GM12878 (cell line): ENCODE measurements around the gene FBLN5. TPM values are rescaled to one million over a fixed set of nuclear protein-coding genes. Genes with fewer than 3 reads are reported as not detected.

ENCODE experiments used
- ATAC-seq: fragments of 200-7000 bp; cut with Tn5 transposase; 3 replicates; pipeline ENCODE4 v1.9.1; 2020; ENCODE audit warnings: mild to moderate bottlenecking, moderate library complexity
- BruUV-seq: library from RNA; stranded (reverse); fragments of 400-500 nt; replicated peaks from 2 replicates; lab custom pipeline; 2021; lab: Mats Ljungman, UMichigan
- CTCF ChIA-PET: fragments of 300-600 bp; sonication (Branson Sonifier 250); formaldehyde crosslinking; extraction: SDS; loops from one replicate; lab custom pipeline; 2021; ENCODE audit warnings: inconsistent platforms; lab: Yijun Ruan, JAX
- POLR2A ChIA-PET: fragments of 350-600 bp; formaldehyde crosslinking; extraction: SDS; loops from one replicate; lab custom pipeline; 2021; ENCODE audit warnings: inconsistent platforms; lab: Charles Lee
- RAD21 ChIA-PET: fragments of 300-600 bp; sonication (Branson Sonifier 250); formaldehyde crosslinking; loops from one replicate; lab custom pipeline; 2023; ENCODE audit warnings: antibody characterized with exemption; ENCODE audit not compliant: unreplicated experiment; lab: Charles Lee
- SMC1A ChIA-PET: fragments of 300-600 bp; sonication (Branson Sonifier 250); formaldehyde crosslinking; loops from one replicate; lab custom pipeline; 2023; ENCODE audit not compliant: unreplicated experiment, uncharacterized antibody; lab: Charles Lee
- DNase-seq: peaks from one replicate; pipeline ENCODE4 v3.0.0-alpha.2; 2011; ENCODE audit warnings: low read depth, low spot score
- FAIRE-seq: peaks from 3 replicates; lab custom pipeline; 2011; peaks lifted over from hg19 to GRCh38; lab: Jason Lieb, UNC
- H2AFZ ChIP-seq: 2 replicates; pipeline ENCODE4 v1.6.0; 2011; ENCODE audit warnings: low read depth, low read length, control low read depth; ENCODE audit not compliant: control insufficient read depth
- H3K27ac ChIP-seq: 2 replicates; pipeline ENCODE4 v1.5.1; 2011; ENCODE audit warnings: control low read depth; ENCODE audit not compliant: control insufficient read depth, insufficient read depth
- H3K27me3 ChIP-seq, 2 experiments: replicated peaks in 1 of 2; 2 replicates each; pipeline versions ENCODE4 v1.6.0 to v1.6.1; 2011; ENCODE audit warnings: low read length in 1 of 2; ENCODE audit not compliant: control insufficient read depth in 2 of 2, insufficient read depth in 2 of 2
- H3K36me3 ChIP-seq, 2 experiments: 2 replicates each; pipeline ENCODE4 v1.5.1; 2011; ENCODE audit warnings: low read length in 1 of 2; ENCODE audit not compliant: control insufficient read depth in 2 of 2, insufficient read depth in 2 of 2
- H3K4me1 ChIP-seq: 2 replicates; pipeline ENCODE4 v1.6.1; 2011; ENCODE audit warnings: mild to moderate bottlenecking, low read length, moderate library complexity, mixed read lengths; ENCODE audit not compliant: control insufficient read depth, insufficient read depth
- H3K4me2 ChIP-seq: 2 replicates; pipeline ENCODE4 v1.6.0; 2011; ENCODE audit warnings: control low read depth; ENCODE audit not compliant: control insufficient read depth, insufficient read depth
- H3K4me3 ChIP-seq: fragments of 200-600 bp; sonication (generic); 2 replicates; pipeline ENCODE4 v1.5.1; 2016
- H3K79me2 ChIP-seq: 2 replicates; pipeline ENCODE4 v1.6.0; 2011; ENCODE audit warnings: low read length; ENCODE audit not compliant: control insufficient read depth, insufficient read depth
- H3K9ac ChIP-seq: 2 replicates; pipeline ENCODE4 v1.8.0; 2011; ENCODE audit warnings: low read length, control low read depth, mixed read lengths; ENCODE audit not compliant: control insufficient read depth, insufficient read depth
- H3K9me3 ChIP-seq: replicated peaks from 3 replicates; pipeline ENCODE4 v1.5.1; 2011; ENCODE audit warnings: mild to moderate bottlenecking, low read length; ENCODE audit not compliant: control insufficient read depth, insufficient read depth
- H4K20me1 ChIP-seq: 2 replicates; pipeline ENCODE4 v1.6.0; 2011; ENCODE audit not compliant: control insufficient read depth, insufficient read depth
- ASH2L ChIP-seq: fragments of 300-600, 200-600 bp; sonication (generic); IDR thresholded peaks from 2 replicates; pipeline ENCODE4 v1.6.1; 2017; ENCODE audit warnings: low read depth, mild to moderate bottlenecking, borderline replicate concordance
- BRCA1 ChIP-seq: IDR thresholded peaks from 2 replicates; pipeline ENCODE4 v1.6.1; 2011; ENCODE audit warnings: low read depth, low read length, improper control_type of control experiment
- CHD4 ChIP-seq: fragments of 200-600 bp; sonication (generic); IDR thresholded peaks from 2 replicates; pipeline ENCODE4 v1.6.1; 2016; ENCODE audit warnings: mild to moderate bottlenecking
- CTCF ChIP-seq, 3 experiments: IDR thresholded peaks in 2 of 3; conservative IDR thresholded peaks in 1 of 3; 2 replicates each; pipeline ENCODE4 v1.5.1; 2011; ENCODE audit warnings: low read depth in 3 of 3, low read length in 3 of 3, mild to moderate bottlenecking in 3 of 3, control low read depth in 2 of 3, moderate library complexity in 2 of 3, inconsistent platforms in 1 of 3, mixed read lengths in 1 of 3; ENCODE audit not compliant: control insufficient read depth in 2 of 3, insufficient read depth in 1 of 3; ENCODE audit errors: extremely low read depth in 1 of 3
- EGR1 ChIP-seq, 2 experiments: IDR thresholded peaks; 1 replicate in 1 of 2; 2 replicates in 1 of 2; pipeline ENCODE4 v1.6.1; 2011 to 2012; ENCODE audit warnings: low read depth in 2 of 2, low read length in 2 of 2, borderline replicate concordance in 1 of 2, mild to moderate bottlenecking in 1 of 2, moderate library complexity in 1 of 2
- MYB ChIP-seq: fragments of 150-350 bp; IDR thresholded peaks from 2 replicates; pipeline ENCODE4 v1.6.1; 2014; ENCODE audit warnings: mild to moderate bottlenecking, low read depth, low read length, borderline replicate concordance
- NFIC ChIP-seq: IDR thresholded peaks from 2 replicates; pipeline ENCODE4 v1.6.1; 2012; ENCODE audit warnings: low read depth, mild to moderate bottlenecking, inconsistent platforms, low read length, moderate library complexity
- NFYA ChIP-seq: IDR thresholded peaks from 2 replicates; pipeline ENCODE4 v1.6.1; 2011; ENCODE audit warnings: low read depth, mild to moderate bottlenecking, low read length, improper control_type of control experiment, borderline replicate concordance
- RAD51 ChIP-seq: fragments of 450-650 bp; IDR thresholded peaks from 2 replicates; pipeline ENCODE4 v1.6.1; 2016; ENCODE audit warnings: moderate library complexity, mild to moderate bottlenecking, inconsistent platforms
- REST ChIP-seq: IDR thresholded peaks from 2 replicates; pipeline ENCODE4 v1.6.1; 2012; ENCODE audit warnings: mild to moderate bottlenecking, low read depth, low read length
- SUZ12 ChIP-seq: fragments of 200-600 bp; sonication (generic); IDR thresholded peaks from one replicate; pipeline ENCODE4 v1.6.1; 2018; ENCODE audit warnings: antibody characterized with exemption, mild to moderate bottlenecking; ENCODE audit not compliant: unreplicated experiment
- TBL1XR1 ChIP-seq: IDR thresholded peaks from 2 replicates; pipeline ENCODE4 v1.6.1; 2012; ENCODE audit warnings: low read depth, low read length, improper control_type of control experiment
- ZNF622 ChIP-seq: fragments of 450-650 bp; IDR thresholded peaks from 2 replicates; pipeline ENCODE4 v1.6.1; 2017; ENCODE audit warnings: mild to moderate bottlenecking, inconsistent platforms
- ZZZ3 ChIP-seq: IDR thresholded peaks from 2 replicates; pipeline ENCODE4 v1.6.1; 2011; ENCODE audit warnings: low read depth; ENCODE audit not compliant: control insufficient read depth, insufficient read length
- WGBS: methylation state at CpG from one replicate; pipeline ENCODE4 v1.1.6; 2016; ENCODE audit warnings: low lambda C conversion rate; ENCODE audit not compliant: insufficient replicate concordance, insufficient coverage; ENCODE audit errors: missing lambda C conversion rate; 5-methylcytosine and 5-hydroxymethylcytosine counted together
- in situ Hi-C: fragments of 300-500 bp; cut with MboI; formaldehyde crosslinking; loops from 9 replicates; pipeline ENCODE4 v1.14.3; 2018; ENCODE audit warnings: mixed read lengths
- intact Hi-C: fragments of 100-400 bp; cut with micrococcal nuclease; formaldehyde crosslinking; loops from one replicate; pipeline ENCODE4 v1.14.2; 2022; ENCODE audit not compliant: unreplicated experiment
- polyA plus RNA-seq, 11 experiments: library from polyadenylated mRNA; depleted of rRNA in 4 of 11; unstranded in 6 of 11; stranded (reverse) in 5 of 11; fragments of >200 nt; fragmentation: Nextera tagmentation in 4 of 11; fragmentation: Illumina TruSeq in 1 of 11; extraction: Ambion mirVana in 4 of 11; extraction: Trizol in 1 of 11; gene quantifications; 1 replicate in 1 of 11; 2 replicates in 10 of 11; pipeline versions ENCODE4 v1.2.1 to v1.2.3, GENCODE V29; 2011 to 2016; ENCODE audit warnings: inconsistent platforms in 2 of 11, missing spikeins in 2 of 11, low read depth in 1 of 11
- total RNA-seq, 4 experiments: library from RNA; depleted of rRNA in 3 of 4; stranded (reverse); fragments of >200 nt in 3 of 4; fragmentation: Illumina TruSeq in 1 of 4; extraction: Trizol in 1 of 4; gene quantifications; 2 replicates each; pipeline versions ENCODE4 v1.2.1 to v1.2.3, GENCODE V29; 2013 to 2021

FBLN5 gene
- total and polyA plus RNA-seq, 10 of the 15 experiments (the other 5 are each of a cell fraction or from before 2014, with no cell fraction given) = 0.03 to 0.64 (median 0.24) TPM

DNA sequence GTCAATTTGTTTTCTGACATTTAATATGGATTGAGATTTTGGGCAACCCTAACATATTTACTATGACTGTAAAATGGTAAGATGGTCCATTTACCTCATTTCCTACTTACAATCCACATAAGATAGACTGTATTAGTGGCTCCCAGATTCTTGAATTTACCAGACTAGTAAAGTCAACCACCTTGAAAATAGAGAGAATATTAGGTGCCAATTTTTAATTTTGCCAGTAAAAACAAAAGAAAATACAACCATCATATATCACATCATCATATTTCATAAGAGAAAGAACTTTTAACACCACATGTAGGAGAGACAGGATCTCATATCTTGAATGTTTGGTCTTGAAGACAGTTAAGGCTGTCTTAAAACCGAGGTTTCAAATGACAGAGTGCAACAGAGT, 7.7 kb upstream of the FBLN5 start (continued):
- no peak for TF ChIP-seq CTCF (IDR thresholded peaks at IDR 0.05 in 2 of 3, conservative IDR thresholded peaks at IDR 0.05 in 1 of 3; ENCODE audit: control insufficient read depth in 2 of 3, extremely low read depth in 1 of 3, insufficient read depth in 1 of 3, low read depth in 3 of 3, low read length in 3 of 3)

- H3K4me2 ChIP-seq = no peak overlapping the region
- in situ Hi-C loops = no loop called here
- H3K36me3 ChIP-seq = no peaks in the 10 kb centered on the region; a peak in 1 of 4 replicates
- no peak for TF ChIP-seq EGR1 (IDR thresholded peaks at IDR 0.05; ENCODE audit: borderline replicate concordance in 1 of 2, low read depth in 2 of 2, low read length in 2 of 2)
- no peak for TF ChIP-seq SUZ12
- TF ChIP-seq NFYA = no peak
- no peak for TF ChIP-seq ASH2L
- no peak for TF ChIP-seq ZZZ3
- no peak for TF ChIP-seq TBL1XR1
- no peak for TF ChIP-seq NFIC
- TF ChIP-seq CHD4 = no peak
- no peak for TF ChIP-seq BRCA1
- no peak for TF ChIP-seq ZNF622
- no peak for TF ChIP-seq REST
- TF ChIP-seq RAD51 = no peak
- no peak for TF ChIP-seq MYB
- ATAC-seq = no peak
- no peak for FAIRE-seq
- no peak overlapping the region for H3K9ac ChIP-seq
- BruUV-seq = no TSS peak
- intact Hi-C loops = no loop called here
- H3K27me3 ChIP-seq = peaks cover 0 to 2% of the 10 kb centered on the region in 2 experiments; a peak in 1 of 4 replicates
- ChIA-PET CTCF (no interaction called here), POLR2A (no interaction called here), SMC1A (no interaction called here), RAD21 (no interaction called here)
- 43% methylated on average over 8 of the region's 8 CpGs for WGBS
- H3K4me1 ChIP-seq = no peaks in the 10 kb centered on the region
- no peak overlapping the region for H2AFZ ChIP-seq
- no peak for DNase-seq
- no peaks in the 10 kb centered on the region for H3K79me2 ChIP-seq
- no peaks in the 10 kb centered on the region for H3K9me3 ChIP-seq
- no peak overlapping the region for H3K4me3 ChIP-seq
- H4K20me1 ChIP-seq = no peaks in the 10 kb centered on the region
- H3K27ac ChIP-seq = no peak overlapping the region
These were observed 5.9 kb upstream of the FBLN5 start for GRCh38 chr14:91953170-91953985.
